Measurements from ENCODE around the gene CLBA1.

Gene CLBA1

DNA sequence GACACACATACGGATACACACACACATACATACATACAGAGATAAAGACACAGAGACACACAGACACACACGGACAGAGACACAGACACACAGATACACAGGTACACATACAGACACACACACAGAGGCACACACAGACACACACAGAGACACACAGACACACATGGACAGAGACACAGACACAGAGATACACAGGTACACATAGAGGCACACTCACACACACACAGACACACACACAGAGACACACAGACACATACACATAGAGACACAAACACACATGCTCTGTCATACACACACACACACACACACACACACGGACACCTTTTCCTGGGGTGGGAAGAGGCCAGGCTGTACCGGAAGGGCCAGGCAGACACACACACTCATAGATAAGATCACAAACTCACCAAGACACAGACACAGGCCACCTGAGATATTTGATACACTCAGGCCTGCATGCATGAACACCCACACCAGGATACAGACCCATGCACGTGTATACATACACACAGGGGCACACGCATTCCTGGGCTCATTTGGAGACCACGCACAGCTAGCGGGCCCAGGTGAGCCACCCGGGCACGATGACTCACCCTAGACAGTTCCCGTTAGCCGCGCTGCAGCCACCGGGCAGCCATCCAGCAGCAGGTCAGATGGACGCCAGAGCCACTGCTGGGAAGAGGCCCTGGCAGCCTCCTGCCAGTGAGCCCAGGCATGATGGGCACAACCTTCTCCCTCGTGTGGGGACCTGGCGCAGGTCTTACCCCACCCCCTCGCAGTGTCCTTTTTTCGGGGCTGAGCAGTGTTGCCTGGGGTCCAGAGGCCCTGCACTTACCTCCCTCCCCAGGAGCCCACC, 5.6 kb upstream of the CLBA1 start:
- no peak for DNase-seq (ENCODE audit: low read depth, low spot score)

DNA sequence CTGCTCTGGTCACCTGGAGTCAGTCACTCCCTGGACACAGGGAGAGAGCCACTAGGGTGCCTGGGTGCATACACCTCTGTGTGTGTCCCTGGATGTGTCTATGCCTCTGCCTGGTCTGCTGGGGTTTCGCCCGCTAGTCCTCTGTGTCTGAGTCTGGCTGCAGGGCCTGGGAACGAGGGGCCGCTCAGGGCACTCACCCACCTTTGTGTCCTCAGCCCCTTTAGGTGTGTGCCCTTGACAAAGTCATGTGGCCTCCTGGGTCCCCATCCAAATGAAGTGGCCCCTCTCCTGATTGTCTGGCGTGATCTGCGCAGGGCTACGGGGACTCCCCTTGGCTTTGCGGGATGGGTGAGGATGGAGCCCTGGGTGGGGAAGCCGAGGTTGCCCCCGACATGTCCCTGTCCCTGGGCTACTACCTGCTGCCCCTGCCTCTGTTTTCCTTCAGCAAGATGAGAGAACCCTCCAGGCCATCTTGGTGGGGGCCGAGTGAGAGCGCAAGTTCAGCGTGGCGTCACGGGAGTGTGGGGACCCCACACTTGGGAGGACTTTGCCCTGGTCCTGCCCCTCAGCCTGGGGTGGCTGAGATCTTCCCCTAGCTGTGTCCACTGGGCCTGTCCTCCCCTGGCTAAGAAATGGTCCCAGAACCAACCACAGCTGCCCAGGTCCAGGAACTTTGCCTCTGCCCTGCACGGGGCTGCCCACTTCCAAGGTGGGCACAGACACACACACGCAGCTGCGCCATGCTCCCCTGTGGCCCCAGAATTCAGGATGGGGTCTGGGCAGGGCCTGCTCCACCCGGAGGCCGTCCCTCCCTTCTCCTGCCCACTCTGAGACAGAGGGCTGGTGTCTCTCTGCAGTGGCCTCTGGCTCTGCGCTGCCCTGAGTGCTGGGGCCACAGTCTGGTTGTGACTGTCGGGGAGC, 4.7 kb upstream of the CLBA1 start:
- no peak for DNase-seq (ENCODE audit: low read depth, low spot score)

DNA sequence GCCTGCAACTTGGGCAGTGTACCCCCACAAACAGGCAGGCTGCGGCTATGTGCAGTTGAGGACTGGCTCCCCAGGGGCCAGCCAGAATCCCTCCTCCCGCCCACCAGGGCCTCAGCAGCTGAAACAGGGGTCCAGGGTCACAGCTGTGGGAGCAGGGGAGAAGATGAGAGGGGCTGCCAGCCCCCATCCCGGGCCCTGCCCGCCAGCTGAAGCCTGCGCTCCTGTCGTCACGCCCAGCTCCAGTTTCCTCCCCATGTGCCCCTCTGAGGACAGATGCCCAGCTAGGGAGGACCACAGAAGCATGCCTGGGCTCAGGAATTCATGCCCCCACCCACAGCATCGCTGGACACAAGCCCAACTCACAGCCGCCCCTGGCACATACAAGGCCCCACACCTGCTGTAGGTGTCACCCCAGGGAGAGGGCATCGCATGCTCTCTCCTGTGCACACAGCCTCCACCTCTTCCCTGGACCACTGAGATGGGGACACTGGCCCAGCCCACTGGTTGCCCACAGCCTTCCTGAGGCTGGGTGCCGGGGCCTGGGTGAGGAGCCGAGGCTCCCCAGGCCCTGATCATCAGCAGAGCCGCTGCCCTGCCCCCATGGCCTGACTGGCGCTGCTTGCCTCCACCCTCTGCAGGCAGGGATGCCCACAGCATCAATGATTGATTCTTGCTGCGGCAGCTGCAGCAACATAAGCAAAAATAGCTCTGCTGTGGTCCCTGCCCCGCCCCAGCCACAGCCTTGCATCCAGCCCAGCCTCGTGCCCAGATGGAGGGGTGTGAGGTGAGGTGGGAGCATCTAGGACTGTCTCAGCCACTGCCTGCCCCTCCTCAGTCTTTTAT, 3.7 kb upstream of the CLBA1 start:
- no peak for DNase-seq (ENCODE audit: low read depth, low spot score)

DNA sequence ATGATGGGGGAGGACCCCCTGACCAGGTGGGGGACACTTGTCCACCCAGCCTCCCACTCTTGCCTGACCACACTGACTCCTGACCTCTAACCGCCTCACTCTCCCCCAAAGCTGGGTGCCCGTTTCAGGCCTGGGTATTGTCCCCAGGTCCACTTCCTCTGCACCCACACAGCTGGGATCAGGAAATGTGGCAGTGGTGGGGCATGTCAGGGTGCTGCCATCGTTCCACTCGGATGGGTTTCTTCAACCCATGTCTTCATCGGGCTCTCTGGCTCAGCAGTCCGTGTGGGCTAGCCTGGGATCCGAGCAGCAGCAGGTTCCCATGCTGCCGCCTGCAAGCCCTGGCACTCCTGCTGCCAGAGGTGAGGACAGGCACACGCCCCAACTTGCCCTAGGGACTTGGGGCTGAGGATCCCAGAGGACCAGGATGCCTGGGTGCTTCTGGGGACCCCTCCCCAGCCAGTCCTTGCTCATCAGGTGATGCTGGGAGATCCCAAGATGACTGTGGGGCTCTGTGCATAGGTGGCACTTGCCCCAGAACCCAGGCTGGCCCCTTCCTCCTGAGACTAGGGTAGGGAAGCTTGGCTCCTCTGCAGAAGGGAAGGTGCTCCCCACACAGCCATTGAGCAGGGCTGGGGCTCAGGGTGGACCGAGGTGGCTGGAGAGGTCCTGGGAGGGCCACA, 2.9 kb upstream of the CLBA1 start:
- DNase-seq (ENCODE audit: low read depth, low spot score) = no peak

- DNase-seq (ENCODE audit: low read depth, low spot score) = no peak
Measured at GRCh38 chr14:104983231-104983721, 2.3 kb upstream of the CLBA1 start.

- no peak for DNase-seq (ENCODE audit: low read depth, low spot score)
Measured at GRCh38 chr14:104984056-104984894, 1.3 kb upstream of the CLBA1 start.

GRCh38 chr14:104986487-104987164, 1.0 kb downstream of the CLBA1 start:
- DNase-seq (ENCODE audit: low read depth, low spot score) = no peak

- DNase-seq (ENCODE audit: low read depth, low spot score) = no peak
Measured at GRCh38 chr14:104989236-104989950, 3.8 kb downstream of the CLBA1 start.

GRCh38 chr14:104989951-104990303, 4.3 kb downstream of the CLBA1 start:
- no peak for DNase-seq (ENCODE audit: low read depth, low spot score)

- no peak for DNase-seq (ENCODE audit: low read depth, low spot score)
Measured at GRCh38 chr14:104991896-104992230, 6.3 kb downstream of the CLBA1 start.

DNA sequence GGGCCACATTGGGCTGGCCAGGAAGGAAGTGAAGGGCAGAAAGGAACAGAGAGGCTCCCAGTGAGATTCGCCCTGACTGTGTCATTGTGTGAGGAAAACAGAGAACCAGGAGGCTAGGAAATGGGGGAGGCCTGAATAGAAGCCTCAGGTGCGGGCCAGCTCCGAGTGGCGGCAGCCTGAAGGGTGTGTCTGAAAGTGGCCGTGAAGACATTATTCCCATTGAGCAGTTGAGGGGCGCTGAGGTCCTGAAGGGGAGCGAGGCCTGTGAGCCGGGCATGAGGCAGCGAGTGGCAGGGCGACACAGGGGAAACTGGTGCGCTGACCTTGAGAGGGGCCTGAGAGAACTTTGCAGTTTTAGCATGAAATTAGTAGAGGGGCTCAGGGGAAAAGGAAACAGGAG, 6.9 kb downstream of the CLBA1 start:
- DNase-seq (ENCODE audit: low read depth, low spot score) = no peak

- DNase-seq (ENCODE audit: low read depth, low spot score) = no peak
Measured at GRCh38 chr14:104993306-104993705, 7.7 kb downstream of the CLBA1 start.

GRCh38 chr14:104993808-104994591, 8.4 kb downstream of the CLBA1 start:
- DNase-seq (ENCODE audit: low read depth, low spot score) = no peak

DNA sequence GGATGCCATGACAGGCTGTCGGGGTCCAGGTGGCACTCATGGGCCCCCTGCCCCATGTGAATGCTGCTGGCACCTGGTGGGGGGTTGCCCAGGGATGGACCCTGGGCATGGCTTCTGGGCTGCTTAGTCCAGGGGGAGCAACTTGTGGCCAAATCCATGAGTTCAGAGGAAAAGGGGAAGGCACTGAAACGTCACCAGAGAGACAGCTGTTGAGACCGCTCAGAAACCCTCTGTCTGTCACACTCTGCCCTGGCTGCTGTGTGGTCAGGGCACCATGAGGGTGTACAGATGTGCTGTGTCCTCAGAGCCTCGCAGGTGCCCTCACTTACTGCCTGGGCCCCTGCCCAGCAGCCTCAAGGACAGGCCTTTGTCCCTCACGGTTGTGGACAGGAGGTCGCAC, 9.4 kb downstream of the CLBA1 start:
- DNase-seq (ENCODE audit: low read depth, low spot score) = no peak

GRCh38 chr14:104996032-104996431, 10.4 kb downstream of the CLBA1 start:
- no peak for DNase-seq (ENCODE audit: low read depth, low spot score)

- no peak for DNase-seq (ENCODE audit: low read depth, low spot score)
Measured at GRCh38 chr14:104996483-104996882, 10.9 kb downstream of the CLBA1 start.

- DNase-seq (ENCODE audit: low read depth, low spot score) = no peak
Measured at GRCh38 chr14:104998801-104999200, 13.2 kb downstream of the CLBA1 start.

GRCh38 chr14:104999361-104999760, 13.8 kb downstream of the CLBA1 start:
- DNase-seq (ENCODE audit: low read depth, low spot score) = no peak
